Inflammatory macrophage (primary cell): Measurements from ENCODE around the gene PPP2CA.
"Not testable (repeated sequence)": the region's sequence is repeated elsewhere in the genome, so short reads cannot be mapped to it uniquely, and the experiment has no call there.

ENCODE experiments used
- DNase-seq, 2 donors: peaks; one replicate each; pipeline ENCODE4 v3.0.0-alpha.2; 2020 to 2022

The PPP2CA gene

DNA sequence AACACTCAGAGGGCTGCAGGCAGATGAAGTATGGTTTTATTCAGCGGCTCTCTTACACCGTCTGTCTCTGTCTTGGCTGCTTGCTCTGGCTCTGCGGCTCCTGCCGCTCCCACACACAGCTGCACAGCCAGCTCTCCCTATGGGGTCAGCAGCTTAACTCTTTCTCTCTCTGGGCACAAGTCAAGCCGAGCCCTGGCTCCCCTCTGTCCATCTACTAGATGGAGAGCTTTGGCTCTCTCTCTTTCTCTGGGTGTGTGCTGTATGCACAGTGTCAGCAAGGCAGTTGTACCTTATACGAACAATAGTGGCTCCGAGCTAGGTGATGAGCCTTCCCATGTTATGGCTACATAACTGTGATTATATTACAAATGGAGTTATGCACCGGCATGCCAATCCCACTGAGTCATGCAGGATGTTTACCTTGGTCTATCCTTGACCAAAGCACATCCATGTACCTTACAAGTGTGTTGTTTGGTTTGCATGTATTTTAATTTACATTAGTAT, 19.3 kb upstream of the PPP2CA start:
- DNase-seq = no peak

DNA sequence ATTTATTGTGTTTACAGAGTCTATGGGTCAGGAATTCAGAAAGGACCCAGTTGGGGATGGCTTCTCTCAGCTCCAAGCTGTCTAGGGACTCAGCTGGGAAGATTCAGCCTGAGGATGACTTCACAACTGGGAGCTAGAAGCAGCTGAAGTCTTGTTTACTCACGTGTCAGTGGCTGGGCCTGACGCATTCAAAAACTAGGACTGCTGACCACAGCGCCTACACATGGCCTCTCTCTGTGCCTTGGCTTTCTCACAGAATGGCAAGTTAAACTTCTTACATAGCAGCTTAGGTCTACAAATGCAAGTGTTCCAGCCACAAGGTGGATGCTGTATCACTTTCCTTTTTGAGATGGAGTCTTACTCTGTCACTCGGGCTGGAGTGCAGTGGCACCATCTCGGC, 16.3 kb upstream of the PPP2CA start:
- DNase-seq = no peak

DNA sequence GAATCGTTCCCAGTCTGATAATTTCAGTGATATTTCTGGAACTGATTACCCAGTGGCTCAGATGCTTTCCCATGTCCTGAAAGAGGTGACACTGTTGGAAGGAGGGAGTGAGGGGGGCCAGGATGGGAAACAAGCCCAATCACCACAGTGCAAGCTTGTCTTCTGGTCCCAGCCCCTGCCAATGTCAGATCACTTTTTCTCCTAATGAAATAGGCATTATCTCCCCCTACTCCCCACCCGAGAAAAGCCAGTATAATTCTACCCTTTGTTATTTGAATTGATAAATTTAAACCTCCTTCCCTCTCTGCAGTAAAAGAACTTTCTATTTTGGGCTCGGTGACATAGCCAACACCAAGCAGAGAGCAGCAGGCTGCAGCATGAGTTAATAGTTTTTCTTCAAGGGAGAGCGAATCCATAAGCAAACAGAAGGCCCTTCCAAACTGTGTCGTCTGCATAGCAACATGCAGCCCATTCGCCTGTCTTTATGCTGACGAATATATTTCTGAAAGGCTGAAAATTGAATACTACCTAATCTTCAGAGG, 14.6 kb upstream of the PPP2CA start:
- DNase-seq = peak in 1 of 2 donors; percentile 45

DNA sequence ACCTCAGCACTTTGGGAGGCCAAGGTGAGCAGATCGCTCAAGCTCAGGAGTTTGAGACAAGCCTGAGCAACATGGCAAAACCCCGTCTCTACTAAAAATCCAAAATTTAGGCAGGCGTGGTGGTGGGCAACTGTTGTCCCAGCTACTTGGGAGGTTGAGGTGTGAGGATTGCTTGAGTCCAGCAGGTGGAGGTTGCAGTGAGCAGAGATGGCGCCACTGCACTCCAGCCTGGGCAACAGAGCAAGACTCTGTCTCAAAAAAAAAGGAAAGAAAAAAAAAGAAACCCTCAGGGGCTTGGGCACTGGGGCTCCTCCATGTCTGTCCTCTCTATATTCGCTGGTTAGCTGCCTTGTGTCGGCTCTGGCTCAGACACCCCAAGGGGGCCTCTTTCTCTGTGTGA, 10.9 kb upstream of the PPP2CA start:
- DNase-seq = no peak

DNA sequence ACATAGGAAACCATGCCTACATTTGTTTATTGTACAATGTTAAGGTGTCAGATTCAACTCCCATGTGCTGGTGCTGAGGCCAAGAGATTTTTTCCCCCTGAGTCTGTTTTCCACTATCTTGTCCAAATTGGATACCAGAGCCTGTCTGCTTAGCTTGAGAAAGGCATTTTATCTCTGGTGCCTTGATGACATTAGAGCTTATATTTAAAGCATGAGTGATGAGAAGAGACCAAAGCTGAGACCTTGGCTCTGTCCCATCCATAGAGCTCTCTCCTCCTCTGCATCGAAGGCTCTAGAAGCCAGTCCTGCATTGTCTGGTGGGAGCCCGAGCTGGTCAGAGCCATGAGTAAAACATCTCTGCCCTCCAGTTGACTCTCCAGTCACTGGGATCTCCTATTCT, 10.4 kb upstream of the PPP2CA start:
- no peak for DNase-seq

DNA sequence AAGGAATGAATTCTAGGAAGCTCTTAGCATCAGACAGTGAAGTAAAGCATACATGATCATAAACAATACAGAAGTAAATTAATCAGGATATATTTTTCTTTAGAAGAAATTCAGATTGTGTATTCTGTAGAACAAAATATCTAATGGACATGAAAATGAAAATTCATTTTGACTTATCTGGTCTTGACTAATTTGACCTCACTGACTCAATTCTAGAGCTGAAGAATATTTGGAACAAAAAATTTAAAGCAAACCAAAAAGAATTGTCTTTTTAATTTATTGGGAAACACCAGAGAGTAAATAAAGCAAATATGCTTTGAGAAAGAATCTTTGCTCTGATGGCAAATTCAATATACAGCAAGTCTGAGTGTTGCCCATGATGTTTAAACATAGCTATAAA, 2.8 kb upstream of the PPP2CA start:
- DNase-seq = no peak

DNA sequence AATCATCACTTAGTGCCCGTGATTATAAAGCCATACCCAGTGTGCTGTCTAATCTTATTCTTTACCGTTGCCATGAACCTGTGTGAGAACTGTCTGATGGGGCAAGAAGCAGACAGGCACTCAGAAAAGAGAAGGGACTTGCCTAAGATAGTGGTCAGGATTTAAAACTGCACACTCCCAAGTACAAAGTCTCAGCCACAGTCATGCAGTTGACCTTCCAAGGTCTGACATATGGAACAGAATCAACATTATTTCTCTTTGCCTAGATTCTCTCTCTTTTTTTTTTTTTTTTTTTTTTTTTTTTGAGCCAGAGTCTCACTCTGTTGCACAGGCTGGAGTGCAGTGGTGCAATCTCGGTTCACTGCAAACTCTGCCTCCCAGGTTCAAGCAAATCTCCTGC, 1.9 kb upstream of the PPP2CA start:
- DNase-seq = no peak

DNA sequence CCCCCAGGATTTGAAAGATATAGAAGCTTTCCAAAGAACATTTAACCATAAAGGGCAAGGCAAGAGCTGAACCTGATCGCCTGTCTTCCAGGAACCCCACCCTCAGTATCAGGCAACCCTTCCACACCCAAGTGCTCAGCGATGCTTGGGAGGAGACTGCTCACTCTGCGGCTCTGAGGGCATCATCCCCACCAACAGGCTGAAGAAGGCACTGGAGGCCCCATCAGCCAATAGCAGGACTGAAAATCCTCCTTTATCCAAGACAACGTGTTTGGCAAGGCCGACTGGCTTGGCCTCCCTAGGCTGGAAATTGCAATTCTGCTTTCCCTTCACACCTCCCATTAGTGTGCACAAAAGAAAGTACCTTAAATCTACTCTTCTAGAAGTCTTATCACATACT, 1.4 kb upstream of the PPP2CA start:
- DNase-seq = no peak

DNA sequence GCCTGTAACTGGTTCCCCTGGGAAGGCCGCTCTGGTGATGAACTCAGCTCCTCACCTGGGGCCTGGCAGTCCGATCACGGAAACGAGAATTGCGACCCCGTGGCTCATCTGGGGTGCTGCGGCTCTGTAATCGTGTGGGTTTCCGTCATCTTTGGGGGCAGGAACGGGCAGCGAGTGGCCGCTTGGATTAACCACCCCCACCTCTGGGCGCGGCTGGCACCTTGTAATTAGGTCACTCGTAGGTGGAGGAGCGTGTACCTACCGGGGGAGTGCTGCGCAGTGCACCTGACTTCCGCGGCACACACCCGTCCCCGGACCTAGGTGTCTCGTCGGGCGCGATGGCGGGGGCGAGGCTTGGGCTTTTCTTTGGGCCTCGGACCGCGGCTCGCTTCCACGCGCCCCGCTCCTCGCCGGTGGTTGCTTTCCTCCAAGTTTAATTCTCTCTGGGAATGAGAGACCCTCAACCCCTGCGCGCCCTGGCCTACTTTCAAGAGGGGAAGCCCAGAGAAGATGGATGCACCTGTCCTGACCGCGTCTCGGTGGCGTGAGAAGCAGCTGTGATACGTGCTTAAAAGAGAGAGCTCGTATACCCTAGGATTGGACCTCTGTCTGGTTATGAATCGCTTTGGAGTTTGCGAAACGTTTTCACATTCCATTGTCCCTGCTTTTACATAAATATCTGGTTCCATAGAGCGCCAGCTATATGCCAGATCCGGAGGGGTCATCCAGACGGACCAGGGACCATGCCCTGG, 744 bp upstream of the PPP2CA start:
- no peak for DNase-seq

DNA sequence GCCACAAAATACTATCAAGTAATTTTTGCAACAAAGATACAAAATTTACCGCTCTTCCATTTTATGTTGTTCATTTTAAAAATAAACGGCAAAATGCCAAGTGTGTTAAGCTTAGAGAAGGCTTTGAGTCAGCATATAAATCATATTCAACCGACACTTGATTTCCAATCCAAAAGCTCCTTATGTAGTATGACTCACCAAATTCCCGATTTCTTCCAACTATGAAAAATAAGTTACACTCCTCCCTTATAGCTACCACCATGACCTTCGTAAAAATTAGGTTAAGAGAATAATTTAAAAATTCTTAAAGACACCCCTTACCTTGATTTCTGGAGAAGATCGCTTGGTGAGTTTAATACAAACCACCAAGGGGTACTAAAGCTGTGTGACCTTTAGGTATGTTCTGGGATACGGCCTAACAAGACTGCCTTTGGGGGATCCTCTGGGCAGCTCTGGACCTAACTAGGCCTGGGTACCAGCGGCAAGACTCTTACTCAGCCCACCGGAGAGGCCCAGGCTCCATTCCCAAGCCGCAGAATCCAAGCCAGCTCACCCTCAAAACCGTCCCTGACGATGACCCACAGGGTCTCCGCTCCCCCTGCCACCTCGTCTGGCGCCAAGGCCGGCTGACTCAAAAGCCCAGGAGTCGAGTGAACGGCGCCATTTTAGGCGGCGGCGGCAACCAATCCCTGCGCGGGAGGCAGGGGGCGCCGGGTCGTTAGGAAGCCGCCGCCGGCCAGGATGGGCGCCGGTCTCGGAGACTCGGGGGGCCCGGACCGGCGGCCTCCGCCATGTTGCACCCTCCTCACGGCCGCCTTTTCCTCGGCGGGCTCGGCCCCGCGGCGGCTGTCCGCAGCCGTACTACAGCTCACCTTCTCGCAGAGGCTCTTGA, 739 bp downstream of the PPP2CA start:
- DNase-seq = peak; percentile 36 to 51

DNA sequence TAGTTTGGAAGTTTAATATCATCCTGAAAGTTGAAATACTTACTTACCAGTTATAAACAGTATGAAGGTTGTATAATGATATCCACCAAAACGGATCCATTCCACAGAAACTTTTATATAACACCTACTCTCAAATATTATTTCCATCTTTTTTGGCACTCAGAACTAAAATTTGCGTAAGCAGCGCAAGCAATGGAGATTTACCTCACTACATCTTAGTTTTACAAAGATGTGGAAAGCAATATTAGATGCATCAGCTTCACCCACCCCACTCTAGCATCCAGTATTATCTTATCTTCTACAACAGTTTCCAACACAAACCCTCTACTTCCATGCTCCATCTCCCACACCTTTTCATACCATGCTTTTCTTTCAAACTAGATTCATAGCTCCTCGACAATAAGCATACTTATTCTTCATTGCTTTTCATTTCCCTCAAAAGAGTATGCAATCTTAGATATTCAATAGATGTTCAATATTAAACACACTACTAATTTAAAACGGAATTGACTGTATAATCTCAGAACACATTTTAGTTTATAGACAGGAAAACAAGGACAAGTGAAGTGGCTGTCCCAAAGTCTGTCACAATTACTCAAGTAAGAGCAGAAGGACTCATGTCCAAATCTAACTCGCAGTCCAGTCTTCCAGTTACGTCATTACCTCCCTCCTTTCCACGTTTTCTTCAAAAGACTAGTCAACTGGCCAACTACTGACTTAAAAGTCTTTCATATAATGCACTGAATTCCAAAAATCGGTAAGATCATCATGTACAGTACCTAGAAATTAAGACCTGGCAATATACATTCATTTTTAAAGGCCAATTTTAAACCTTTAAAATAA, 2.2 kb downstream of the PPP2CA start:
- DNase-seq = no peak

DNA sequence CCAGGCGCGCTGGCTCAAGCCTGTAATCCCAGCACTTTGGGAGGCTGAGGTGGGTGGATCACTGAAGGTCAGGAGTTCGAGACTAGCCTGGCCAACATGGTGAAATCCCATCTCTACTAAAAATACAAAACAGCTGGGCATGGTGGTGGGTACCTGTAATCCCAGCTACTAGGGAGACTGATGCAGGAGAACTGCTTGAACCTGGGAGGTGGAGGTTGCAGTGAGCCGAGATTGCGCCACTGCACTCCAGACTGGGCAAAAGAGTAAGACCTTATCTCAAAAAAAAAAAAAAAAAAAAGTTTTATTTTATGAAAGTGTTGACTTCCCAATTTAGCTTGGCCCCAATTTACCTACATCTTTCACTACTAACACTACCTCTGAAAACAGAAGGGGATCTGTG, 4.2 kb downstream of the PPP2CA start:
- not testable (repeated sequence) for DNase-seq

DNA sequence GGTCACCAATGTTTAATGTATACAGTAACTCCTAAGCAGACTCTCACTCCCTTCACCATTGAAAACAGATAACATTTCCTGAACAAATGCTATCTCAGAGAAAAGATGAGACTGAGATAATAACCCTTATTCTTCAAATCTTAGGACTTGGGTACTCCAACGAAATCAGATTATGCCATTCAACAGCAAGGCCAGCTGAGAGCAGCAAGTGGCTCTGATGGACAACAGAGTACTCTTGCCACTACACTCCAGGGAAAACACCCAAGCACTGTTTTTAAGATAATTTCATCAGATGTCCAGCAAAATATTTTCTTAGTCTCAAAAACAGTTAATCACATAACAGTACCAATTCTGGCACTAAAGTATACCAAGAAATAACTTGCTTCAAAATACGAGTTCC, 10.1 kb downstream of the PPP2CA start:
- no peak for DNase-seq

DNA sequence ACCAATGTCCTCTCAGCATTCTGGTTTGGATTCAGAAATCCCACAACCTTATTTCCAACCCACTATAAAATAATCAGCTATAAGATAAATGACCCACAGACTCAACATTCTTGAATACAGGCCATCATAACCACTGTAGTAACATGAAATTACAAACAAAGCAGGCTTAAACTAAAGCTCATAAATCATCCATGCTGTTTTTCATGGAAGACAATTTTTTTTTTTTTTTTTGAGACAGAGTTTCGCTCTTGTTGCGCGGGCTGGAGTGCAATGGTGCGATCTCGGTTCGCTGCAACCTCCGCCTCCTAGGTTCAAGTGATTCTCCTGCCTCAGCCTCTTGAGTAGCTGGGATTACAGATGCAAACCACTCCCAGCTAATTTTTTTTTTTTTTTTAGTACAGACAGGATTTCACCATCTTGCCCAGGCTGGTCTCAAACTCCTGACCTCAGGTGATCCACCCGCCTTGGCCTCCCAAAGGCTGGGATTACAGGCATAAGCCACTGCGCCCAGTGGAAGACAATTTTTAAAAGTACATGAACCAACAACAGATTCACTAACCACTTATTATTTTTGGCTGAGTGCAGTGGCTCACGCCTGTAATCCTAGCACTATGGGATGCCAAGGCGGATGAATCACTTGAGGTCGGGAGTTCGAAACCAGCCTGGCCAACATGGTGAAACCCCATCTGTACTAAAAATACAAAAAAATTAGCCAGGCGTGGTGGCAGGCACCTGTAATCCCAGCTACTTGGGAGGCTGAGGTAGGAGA, 14.4 kb downstream of the PPP2CA start:
- not testable (repeated sequence) for DNase-seq

DNA sequence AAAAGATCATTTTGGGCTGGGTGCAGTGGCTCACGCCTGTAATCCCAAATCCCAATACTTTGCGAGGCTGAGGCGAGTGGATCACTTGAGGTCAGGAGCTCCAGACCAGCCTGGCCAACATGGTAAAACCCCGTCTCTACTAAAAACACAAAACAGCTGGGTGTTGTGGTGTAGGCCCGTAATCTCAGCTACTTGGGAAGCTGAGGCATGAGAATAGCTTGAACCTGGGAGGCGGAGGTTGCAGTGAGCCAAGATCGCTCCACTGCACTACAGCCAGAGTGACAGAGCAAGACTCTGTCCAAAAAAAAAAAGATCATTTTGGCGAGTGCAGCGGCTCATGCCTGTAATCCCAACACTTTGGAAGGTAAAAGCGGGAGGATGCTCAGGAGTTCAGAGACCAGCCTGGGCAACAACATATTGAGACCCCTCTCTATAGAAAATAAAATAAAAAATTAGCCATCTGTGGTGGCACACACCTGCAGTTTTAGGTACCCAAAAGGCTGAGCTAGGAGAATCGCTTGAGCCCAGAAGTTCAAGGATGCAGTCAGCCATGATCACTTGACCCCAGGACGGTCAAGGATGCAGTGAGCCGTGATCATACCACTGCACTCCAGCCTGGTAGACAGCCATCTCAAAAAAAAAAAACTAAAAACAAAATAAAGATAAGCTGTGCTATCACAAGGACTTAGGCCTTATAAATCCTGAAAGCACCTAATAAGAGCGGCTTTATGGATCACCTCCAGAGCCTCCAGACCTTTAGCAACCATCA, 16.2 kb downstream of the PPP2CA start:
- DNase-seq = no peak

DNA sequence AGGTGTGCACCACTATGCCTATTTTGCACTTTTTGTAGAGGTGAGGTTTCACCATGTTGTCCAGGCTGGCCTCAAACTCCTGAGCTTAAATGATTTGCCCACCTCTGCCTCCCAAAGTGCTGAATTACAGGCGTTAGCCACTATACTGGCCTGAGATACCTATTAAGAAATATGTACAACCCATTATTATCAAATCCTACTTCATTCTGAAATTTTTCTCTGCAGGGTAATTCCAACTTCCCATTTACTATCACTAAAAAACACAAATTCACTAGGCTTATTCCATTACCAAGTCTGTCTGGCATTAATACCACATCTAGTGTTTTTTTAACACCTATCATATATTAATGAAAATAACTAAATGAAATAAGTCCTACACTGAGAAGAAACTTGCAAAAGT, 18.2 kb downstream of the PPP2CA start:
- peak in 1 of 2 donors; percentile 14 for DNase-seq

DNA sequence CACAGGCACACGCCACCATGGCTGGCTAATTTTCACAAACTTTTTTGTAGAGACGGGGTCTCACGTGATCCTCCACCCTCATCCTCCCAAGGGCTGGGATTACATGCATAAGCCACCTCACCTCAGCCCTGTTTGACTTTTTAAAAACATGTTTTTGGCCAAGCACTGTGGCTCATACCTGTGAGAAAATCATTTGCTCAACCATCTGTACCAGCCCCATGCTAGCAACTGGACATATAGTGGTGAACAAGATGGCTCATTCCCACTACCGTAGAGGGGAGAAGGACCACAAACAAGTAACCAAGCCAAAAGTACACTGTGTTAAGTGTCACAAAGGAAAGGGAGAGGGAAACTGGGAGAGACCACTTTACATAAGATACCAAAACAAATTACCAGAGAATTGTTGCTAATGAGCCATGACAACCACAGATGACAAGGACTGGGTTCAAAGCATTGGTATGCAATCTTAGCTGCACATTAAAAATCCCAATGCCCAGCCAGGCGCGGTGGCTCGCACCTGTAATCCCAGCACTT, 19.2 kb downstream of the PPP2CA start:
- no peak for DNase-seq

DNA sequence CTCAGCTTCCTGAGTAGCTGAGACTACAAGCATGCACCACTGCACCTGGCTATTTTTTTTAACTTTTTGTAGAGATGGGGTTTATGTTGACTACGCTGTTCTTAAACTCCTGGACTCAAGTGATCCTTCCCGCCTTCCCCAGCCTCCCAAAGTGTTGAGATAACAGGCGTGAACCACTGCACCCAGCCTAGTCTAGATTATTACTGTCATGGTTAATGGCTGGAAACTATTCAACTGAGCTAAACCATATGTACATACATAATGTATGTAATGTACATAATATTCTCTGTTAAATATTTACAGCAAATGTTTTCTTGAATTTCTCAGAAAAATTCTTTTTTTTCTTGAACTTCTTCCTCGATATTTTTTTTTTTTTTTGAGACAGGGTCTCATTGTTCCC, 21.3 kb downstream of the PPP2CA start:
- DNase-seq = no peak

DNA sequence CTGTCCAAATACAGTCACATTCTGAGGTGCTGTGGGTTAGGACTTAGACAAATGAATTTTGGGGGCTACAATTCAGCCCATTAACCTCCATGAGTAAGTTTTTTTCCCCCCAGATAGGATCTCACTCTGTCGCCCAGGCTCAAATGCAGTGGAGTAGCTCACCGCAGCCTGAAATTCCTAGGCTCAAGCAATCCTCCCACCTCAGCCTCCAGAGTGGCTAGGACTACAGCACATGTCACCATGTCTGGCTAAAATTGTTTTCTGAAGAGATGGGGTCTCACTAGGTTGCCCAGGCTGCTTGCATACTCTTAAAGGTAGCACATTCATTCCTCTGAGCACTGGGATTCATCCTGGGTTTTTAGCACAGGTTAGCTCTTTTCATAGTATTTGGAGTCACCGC, 22.2 kb downstream of the PPP2CA start:
- DNase-seq = no peak

DNA sequence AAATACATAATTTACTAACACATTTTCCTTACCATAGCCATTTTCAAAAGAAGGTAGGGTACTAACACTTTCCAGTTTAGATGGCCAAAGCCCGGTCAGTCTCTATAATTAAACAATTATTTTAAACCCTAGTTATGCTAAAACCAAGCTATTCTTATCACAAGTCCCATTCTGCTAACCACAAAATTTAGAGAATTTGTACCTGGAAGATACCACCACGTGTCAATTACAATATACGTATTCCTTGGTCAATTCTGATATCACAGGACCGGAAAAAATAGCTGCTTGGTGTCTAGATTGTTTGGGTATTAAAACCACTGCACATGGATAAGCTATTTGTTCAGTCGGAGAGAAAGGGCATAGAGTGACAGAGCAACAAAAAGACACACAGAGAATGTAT, 30.2 kb downstream of the PPP2CA start:
- DNase-seq = no peak

DNA sequence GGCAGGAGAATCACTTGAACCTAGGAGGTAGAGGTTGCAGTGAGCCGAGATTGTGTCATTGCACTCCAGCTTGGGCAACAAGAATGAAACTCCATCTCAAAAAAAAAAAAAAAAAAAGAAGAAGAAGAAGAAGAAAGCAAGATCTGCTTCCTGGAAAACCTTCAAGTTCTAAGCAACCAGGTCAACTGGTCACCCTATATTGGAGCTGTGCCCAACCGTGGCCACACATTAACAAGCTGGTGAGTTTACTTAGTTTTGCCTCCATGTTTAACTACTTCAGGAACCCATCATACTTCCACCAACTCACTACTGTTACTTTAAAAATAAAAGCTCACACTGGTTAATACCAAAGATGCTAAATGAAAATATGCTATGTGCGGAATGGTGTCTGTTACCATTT, 36.8 kb downstream of the PPP2CA start:
- DNase-seq = peak in 1 of 2 donors; percentile 43
